SHP77 treated with DMSO at 0.1 percent for 48 hours (cell line): Measurements from ENCODE around the gene RFC2.
"Not testable (repeated sequence)": the region's sequence is repeated elsewhere in the genome, so short reads cannot be mapped to it uniquely, and the experiment has no call there.

Source experiments
- DNase-seq: peaks from one replicate; lab custom pipeline; 2025; lab: John Stamatoyannopoulos, UW

RFC2 gene

DNA sequence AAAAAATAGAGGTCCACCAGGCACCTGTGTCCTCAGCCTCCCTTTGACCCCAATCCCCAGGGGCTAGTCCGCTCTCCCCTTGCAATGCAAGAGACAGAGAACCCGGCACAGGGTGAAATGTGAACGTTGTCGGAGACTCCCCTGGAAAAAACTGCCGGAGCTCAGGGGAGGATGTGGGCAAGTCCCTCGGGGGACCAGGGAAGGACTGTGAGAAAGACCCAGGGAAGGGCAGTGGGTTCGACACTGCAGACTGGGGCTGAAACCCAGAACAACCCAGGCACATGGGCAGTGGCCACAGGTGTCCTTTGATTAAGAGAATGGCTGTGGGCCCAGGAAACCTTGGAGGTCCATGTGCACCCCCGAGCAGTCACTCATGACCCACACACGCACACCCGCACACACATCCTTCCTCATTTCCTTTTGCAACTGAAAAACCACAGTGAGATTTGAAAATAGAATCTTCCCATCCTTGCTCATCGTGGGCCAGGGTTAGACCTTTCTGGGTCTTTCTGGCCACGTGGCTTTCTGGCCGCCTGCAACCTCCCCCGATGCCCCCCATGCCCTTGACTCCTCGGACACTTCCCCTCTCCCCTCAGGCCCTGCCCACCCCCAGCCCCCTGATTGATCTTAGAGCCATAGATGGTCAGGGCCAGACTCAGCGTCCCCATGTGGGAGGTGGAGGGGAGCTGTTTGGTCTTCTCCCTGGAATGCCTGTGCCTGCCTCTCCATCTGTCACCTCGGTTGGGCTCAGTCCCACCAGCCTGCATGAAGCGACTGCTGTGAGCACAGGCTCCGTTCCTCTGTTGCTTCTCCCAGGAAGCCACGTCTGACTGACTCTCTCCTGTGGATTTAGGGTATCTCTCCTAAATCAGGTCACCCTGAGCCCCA lies 36.5 kb downstream of the RFC2 start:
- DNase-seq = no peak

DNA sequence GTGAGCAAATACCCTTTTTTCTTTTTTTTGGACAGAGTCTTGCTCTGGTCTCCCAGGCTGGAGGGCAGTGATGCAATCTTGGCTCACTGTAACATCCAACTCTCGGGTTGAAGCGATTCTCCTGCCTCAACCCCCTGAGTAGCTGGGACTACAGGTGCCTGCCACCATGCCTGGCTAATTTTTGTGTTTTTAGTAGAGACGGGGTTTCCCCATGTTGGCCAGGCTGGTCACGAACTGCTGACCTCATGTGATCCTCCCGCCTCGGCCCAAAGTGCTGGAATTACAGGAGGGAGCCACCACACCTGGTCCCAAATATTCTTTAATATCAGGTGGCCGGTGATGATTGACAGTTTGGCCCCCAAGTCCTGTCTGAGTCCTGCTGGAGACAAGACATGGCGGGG lies 37.8 kb downstream of the RFC2 start:
- DNase-seq = no peak

DNA sequence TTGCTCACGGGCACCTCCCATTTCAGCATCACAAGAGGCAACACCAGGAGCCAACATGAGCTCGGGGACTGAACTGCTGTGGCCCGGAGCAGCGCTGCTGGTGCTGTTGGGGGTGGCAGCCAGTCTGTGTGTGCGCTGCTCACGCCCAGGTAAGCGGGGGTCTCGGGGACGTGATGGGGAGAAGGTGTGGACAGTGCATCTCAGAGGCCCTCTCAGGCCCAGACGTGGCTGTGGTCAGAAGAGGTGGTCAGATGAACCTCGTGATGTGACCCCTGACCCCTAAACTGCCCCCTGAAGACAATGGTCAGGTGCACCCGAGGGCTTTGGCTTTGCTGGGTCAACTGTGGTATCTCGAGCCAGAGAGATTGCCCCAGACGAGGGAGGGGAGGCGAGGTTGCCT lies 38.3 kb downstream of the RFC2 start:
- DNase-seq = no peak

DNA sequence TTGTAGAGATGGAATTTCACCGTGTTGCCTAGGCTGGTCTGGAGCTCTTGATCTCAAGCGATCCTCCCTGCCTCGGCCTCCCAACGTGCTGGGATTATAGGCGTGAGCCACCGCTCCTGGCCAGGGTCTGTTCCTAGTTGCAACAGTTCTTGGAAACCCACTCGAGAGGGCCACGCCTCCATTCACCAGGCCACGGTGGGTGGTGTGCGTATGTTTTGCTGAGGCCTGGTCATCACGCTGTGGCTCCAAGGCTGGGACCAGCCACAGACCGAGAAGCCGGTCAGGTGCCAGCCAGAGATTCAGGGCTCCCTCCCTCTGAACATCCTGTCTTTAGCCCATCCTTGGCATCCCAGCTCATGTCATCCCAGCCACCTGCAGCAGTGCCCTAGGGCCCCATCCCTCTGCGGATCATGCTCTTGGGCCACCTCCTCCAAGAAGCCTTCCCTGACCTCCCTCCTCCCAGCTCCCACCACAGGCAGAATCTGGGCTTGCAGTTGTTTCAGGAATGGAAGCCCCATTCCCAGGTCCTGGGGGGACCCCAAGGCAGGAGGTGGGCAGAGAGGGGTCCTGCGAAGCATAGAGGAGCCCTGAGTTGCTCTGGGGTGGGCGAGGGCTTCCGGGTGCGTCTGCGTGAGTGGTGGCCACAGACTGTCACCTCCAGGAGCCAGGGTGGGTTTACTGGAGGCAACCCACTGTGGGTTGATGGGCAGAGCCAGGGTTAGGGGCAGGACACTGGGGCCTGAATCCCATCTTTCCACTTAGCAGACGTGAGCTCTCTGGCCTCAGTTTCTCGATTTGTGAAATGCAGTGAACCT lies 39.2 kb downstream of the RFC2 start:
- DNase-seq = no peak

DNA sequence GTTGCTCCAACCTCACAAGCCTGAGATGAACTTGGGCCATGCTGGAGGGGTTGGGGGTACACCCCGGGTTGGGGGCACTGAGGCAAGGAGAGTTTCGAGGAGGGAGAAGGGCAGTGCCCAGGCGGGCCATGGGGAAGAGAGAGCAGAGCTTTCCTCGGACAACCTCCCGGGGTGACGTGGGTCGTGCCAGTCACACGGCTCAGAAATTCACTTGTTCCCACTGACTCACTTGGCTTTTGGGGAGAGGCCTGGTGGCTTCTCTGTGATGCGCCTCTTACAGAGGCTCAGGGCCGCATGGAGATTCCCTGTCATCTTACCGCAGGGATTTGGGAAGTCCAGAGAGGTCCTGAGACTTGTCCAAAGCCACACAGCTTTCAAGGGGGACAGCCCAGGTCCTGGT lies 41.5 kb downstream of the RFC2 start:
- DNase-seq = no peak

DNA sequence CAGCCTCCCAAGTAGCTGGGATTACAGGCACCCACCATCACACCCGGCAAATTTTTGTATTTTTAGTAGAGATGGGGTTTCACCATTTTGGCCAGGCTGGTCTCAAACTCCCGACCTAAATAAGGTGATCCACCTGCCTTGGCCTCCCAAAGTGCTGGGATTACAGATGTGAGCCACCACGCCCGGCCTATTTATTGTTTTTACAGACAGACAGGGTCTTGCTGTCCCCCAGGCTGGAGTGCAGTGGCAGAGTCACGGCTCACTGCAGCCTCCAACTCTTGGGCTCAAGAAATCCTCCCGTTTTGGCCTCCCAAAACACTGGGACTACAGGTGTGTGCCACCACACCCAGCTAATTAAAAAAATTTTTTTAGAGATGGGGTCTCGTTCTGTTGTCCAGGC lies 46.0 kb downstream of the RFC2 start:
- DNase-seq = not testable (repeated sequence)

DNA sequence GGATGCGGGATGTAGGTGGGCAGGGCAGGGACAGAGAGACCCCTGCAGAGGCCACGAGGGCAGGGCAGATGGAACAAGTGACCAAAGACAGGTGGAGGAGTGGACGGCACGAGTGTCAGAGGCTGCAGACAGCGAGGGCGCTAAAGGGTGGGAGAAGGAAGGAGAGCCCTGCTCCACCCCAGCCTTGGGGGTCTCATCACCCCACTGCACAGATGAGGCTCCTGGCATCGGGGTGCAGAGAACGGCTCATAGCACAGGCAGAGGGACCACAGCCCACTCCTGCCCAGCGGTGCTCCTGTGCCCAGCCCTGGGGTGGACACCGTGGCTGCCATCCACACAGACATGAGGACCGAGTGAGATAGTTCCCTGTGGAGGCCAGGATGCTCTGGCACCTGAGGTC lies 46.6 kb downstream of the RFC2 start:
- DNase-seq = no peak

DNA sequence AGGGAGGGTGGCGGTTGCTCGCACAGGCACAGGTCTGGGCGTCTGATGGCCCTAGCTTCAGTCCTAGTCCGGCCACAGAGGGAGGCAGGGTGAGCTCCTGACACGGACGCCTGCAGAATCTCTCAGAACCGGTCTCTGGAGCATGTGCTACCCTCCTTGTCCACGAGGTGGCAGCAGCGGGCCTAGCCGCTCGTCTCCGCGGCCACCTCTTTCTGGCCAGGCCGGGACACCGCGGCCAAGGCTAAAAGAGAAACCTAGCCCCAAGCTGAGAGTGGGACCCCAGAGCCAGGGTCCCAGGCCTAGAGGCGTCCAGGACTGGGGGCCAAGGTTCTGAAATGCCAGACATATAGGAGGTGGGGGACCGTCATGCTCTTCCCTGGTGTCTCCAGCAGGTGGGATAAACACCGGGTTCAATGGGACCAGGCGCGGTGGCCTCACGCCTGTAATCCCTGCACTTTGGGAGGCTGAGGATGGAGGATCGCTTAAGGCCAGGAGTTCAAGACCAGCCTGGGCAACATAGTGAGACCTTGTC lies 47.5 kb downstream of the RFC2 start:
- DNase-seq = no peak

DNA sequence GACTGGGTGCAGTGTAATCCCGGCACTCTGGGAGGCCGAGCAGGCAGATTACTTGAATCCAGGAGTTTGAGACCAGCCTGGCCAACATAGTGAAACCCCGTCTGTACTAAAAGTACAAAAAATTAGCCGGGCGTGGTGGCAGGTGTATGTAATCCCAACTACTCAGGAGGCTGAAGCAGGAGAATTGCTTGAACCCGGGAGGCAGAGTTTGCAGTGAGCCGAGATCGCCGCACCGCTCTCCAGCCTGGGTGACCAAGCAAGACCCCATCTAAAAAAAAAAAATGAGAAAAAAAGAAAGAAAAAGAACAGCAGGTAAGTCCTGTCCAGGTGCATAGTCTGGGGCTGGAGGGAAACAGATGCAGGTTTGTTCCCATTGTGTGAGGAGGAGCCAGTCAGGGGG lies 48.1 kb downstream of the RFC2 start:
- DNase-seq = not testable (repeated sequence)

DNA sequence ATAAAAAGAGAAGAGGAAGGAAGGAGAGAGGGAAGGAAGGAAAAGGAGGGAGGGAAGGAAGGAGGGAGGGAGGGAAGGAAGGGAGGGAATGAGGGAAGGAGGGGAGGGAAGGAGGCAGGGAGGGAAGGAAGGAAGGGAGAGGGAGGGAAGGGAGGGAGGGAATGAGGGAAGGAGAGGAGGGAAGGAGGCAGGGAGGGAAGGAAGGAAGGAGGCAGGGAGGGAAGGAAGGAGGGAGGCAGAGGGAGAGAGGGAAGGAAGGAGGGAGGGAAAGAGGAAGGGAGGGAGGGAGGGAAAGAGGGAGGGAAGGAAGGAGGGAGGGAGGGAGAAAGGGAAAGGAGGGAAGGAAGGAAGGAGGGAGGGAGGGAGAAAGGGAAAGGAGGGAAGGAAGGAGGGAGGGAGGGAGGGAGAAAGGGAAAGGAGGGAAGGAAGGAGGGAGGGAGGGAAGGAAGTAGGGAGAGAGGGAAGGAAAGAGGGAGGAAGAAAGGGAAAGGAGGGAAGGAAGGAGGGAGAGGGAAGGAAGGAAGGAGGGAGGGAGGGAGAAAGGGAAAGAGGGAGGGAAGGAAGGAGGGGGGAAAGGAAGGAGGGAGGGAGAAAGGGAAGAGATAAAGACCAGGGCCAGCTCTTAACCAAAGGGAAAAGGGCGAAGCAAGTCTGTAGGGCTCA lies 50.1 kb downstream of the RFC2 start:
- no peak for DNase-seq

DNA sequence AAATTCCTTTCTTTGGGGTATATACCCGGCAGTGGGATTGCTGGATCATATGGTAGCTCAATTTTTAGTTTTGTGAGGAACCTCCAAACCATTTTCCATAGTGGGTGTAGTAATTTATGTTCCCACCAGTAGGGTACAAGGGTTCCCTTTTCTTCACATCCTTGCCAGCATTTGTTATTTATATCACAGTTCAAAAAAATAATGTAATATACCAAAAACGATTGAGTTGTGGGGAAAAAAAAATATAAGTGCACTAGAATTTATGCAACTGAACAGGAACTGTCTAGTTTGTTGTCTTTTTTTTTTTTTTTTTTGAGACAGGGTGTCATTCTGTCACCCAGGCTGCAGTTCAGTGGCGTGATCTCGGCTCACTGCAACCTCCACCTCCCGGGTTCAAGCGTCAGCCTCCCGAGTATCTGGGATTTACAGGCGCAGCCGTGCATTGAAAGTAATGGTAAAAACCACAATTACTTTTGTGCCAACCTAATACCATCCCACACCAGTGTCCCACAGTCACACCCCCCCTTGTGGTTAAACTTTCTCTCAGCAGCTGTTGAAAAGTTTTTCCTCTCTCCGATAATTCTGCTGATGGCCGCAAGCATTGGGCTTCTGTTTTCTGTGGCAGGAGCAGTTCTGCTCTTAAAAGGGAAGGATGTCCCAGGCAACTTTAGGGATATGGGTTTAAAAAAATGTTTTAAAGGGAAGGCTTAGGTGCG lies 51.2 kb downstream of the RFC2 start:
- no peak for DNase-seq

DNA sequence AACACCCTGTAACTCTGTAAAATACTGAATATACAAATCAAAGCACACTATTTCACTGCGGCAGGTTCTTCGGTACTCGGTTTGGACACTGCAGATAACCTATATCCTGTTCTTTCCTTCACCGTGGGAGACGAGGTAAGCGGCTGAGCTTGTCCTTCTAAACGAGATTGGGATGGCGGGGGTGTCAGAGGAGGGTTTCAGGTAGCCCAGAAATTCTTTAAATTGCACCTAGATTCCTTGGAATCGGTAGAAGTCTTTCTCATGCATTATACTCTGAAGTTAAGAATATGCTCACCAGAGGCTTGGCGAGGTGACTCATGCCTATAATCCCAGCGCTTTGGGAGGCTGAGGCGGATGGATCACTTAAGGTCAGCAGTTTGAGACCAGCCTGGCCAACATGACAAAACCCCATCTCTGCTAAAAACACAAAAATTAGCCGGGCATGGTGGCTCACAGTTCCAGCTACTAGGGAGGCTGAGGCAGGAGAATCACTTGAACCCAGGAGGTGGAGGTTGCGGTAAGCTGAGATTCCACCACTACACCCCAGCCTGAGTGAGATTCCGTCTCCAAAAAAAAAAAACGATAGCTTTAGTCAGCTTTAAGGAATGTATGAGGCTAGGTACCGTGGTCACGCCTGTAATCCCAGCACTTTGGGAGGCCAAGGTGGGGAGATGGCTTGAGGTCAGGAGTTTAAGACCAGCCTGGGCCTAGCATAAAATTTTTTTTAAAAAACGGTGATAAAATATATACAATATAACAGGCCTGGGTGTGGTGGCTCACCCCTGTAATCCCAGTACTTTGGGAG lies 54.4 kb downstream of the RFC2 start:
- no peak for DNase-seq

DNA sequence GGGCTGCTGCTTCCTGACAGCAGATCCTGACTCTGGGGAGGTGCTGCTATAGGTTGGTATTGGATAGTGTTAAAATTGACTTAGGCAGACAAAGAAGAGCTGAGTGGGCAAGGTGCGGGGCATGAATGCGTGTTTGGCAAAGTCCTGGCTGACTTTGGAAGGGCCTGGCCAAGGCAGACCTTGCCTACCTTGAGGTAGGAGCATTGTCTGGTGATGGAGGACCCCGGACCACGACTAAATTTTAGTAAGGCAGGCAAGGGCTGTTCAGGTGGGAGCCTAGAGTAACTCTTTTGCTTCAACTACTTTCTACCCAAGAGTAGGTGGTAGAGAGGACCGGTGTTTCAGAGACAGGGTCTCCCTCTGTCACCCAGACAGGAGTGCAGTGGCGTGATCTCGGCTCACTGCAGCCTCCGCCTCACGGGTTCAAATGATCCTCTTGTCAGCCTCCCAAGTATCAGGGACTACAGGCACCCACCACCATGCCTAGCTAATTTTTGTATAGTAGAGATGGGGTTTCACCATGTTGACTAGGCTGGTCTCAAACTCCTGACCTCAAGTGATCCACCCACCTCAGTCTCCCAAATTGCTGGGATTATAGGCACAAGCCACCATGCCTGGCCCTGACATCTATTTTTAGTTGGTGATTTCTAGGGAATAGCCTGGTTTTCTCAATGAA lies 56.6 kb downstream of the RFC2 start:
- DNase-seq = no peak

DNA sequence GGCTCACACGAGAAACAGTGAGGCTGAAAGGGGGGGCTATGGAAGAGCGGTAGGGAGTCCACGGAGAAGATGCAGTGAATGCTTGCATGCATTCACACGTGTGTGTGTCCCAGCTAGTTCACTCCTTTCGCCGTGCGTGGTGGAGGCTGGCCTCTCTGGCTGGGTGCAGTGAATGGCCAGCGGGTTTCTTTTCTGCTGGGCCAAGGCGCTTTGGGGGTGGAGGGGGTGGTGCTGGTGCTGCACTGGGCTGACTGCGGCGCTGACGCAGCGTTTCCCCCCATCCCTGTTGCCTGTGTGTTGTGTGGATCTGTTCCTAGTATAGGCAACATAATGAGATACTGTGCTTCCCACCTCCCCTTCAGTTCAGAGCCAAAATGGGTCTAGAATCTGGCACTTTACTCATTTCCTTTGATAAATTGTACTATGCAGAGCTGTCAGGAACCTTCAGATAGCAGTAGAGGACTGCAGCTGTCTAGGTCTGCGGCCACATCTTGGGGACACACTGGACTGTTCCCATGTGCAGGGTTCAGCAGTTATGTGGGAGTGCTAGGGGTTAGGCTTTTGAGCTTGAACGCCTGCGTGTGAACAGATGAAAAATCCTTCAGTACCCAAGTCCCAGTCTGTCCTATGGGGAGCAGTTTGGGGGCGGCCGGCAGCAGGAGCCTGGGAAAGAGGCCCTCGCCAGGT lies 58.1 kb downstream of the RFC2 start:
- DNase-seq = not testable (repeated sequence)

DNA sequence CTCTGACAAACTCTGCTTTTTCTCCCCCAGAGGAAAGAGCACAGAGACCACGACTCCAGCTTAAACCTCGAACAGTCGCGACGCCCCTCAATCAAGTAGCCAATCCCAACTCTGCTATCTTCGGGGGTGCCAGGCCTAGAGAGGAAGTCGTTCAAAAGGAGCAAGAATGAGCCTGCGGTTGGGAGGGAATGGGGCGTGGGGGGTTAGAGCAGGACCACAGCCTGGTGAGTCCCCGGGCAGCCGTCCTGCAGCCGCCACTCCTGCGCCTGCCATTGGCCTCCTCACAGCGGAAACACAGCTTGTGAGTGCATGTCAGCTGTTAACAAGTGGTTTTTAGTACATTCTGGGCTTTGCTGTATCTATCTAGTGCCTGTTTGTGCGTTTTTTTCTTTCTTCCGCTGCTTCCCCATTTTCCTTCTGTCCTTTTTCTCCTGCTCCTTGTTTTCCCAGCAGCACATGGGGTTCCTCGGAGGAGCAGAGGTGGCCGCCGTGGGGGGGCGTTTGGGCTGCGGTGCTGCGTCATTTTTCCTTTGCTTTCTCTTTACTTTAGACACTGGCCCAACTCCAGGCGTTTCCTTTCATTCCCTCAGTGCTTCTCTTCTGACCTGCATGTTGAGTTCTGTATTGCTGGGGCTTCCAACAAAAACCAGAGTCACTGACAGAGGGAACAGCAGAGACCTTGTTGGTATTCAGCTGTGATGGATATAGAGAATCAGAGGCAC lies 58.9 kb downstream of the RFC2 start:
- DNase-seq = not testable (repeated sequence)

DNA sequence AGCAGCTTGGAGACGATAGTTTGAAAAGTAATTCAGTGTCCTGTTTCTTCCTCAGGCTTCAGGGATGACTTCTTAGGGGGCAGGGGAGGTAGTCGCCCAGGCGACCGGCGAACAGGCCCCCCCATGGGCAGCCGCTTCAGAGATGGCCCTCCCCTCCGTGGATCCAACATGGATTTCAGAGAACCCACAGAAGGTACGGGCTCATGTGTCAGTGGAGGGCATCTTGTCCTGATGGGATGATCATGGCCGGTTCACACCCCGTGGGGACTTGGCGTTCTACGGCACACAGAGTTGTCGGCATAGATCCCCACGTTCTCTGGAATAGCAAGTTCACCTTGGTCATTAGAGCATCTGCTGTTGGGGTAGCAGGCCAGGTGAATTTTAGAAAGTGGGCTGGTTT lies 59.5 kb downstream of the RFC2 start:
- no peak for DNase-seq

DNA sequence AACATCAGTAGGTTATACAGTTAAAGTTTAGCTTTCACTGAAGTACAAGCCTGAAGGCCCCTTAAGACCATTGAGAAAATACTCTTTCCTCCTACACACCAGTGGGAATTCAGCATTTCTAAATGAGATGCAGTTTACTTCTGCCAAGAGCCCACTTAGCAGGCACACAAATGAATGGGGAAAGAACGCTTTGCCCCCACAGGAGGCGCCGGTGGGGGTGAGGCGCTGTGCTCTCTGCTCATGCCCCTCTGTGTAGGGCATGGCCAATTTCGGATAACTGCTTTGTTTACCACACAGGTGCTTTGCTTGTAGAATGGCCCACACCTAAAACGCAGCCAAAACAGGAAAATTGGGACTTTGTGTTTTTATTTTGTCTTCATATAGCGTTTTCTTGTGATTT lies 60.3 kb downstream of the RFC2 start:
- no peak for DNase-seq

DNA sequence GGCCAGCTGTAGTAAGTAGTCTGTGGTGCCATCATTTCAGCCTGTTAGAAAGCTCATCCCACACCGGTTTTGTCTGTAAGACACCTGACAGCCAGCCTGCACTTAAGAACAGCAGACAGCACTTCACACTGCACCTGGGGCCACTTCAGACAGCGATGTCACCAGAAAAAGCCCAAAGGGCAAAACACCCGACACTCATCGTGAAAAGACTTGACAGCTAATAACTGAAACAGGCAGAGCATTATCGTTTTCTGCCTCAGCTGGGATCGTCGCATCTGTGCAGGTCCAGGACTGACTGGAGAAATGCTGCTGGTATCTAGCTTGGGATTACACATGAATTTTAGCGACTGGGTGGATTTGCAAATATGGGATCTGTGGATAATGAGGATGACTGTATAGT lies 61.1 kb downstream of the RFC2 start:
- DNase-seq = no peak

DNA sequence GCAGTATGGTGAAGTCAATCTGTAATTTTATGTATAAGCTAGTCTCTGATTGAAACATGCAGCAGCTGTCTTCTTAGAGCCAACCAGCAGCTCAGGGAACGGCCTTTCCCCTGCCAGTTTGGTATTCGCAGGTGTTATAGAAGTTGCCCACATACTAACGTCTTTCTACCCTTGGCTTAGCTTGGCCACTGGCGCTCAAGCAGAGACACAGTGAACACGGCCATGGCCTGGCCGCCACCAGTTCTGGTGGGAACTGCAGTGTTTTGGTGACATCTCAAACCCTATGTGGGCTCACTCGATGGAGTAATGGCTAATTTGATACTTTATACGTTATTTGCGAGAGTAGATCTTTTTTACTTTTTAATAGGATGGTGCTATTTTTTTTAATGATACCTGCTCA lies 63.0 kb downstream of the RFC2 start:
- no peak for DNase-seq
